GM21390 (cell line): ENCODE measurements around the gene CACHD1.
"Not testable (repeated sequence)": the region's sequence is repeated elsewhere in the genome, so short reads cannot be mapped to it uniquely, and the experiment has no call there.

Experiments
- ATAC-seq: cut with Tn5 transposase; IDR thresholded peaks from one replicate; pipeline ENCODE4 v1.9.1; 2021; ENCODE audit not compliant: unreplicated experiment

Gene CACHD1

DNA sequence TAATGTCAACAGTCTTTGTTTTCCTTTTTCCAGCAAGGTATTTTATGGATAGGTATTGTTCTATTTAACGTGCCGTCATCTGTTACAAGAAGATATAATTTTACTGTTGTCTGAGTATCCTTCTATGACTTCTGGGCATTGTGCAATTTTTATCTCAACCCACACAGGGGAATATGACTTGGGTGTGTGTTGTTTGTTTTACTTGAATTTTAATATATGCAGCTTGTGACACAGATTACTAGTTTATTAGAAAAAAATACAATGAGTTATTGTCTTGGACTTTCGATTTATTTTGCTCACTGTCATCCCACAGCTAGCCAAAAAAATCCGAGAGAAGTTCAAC lies 111.9 kb downstream of the CACHD1 start:
- ATAC-seq, result no peak

GRCh38 chr1:64584479-64584878 lies 114.5 kb downstream of the CACHD1 start:
- no peak for ATAC-seq

DNA sequence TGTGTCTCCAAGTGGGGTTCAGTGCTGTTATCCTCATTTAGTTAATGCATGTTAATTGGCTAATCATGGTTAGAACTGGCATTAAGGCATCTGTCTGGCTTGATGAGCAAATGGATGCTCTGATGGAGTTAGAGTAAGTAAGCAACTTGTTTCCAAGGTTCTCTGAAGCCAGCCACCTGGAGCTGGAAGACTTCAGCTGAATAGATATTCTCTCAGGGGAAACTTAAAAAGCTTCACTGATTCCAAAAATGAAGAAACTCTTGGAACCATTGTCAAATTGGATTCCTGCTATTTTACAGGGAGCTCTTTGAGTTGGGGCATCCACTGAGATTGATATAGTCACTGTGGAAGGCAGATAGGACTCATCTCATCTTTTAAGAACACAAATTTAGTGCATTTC lies 118.9 kb downstream of the CACHD1 start:
- ATAC-seq, result no peak

- ATAC-seq, result no peak
These were observed 120.4 kb downstream of the CACHD1 start for GRCh38 chr1:64590316-64590715.

- no peak for ATAC-seq
These were observed 124.5 kb downstream of the CACHD1 start for GRCh38 chr1:64594446-64594845.

- no peak for ATAC-seq
These were observed 126.1 kb downstream of the CACHD1 start for GRCh38 chr1:64595871-64596515.

DNA sequence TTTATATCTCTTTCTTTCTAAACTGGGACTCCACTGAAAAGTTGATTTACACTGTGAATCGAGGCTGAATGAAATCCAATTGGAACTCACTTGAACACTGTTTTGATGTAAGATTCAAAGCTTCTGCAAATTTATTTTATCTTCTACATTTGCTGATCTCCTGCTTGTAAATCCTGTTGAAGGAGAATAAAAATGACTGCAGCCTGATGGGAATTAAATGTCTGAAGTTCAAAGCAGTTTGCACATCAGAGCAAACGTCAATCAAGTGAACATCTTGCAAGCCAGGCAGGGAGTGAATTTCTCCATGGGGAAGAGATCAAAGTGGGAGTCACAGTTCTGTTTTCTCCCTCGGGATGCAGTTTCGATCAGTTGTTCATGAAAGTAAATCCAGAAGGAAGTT lies 127.2 kb downstream of the CACHD1 start:
- ATAC-seq, result no peak

DNA sequence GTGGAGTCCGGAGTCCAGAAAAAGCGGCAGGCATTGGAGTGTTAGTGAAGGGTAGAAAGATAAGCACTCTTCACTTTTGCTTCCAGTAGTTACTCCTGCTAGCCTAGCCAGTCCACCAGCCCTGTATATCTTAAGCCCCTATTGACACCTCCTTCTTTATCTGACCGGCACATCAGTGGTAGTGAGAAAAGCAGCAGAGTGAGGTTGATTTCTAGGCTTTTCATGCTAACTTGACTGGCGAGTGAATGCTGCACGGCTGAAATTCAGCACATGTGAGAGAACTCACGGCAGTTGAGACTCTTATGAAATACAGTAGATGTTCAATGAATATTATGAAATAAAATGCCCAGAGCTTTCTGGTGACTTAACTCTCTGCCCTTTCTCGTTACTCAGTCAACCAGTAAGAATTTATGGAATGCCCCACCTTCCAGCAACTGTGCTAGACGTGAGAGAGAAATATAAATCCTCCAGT lies 128.2 kb downstream of the CACHD1 start:
- no peak for ATAC-seq

GRCh38 chr1:64599242-64599641 lies 129.3 kb downstream of the CACHD1 start:
- no peak for ATAC-seq

DNA sequence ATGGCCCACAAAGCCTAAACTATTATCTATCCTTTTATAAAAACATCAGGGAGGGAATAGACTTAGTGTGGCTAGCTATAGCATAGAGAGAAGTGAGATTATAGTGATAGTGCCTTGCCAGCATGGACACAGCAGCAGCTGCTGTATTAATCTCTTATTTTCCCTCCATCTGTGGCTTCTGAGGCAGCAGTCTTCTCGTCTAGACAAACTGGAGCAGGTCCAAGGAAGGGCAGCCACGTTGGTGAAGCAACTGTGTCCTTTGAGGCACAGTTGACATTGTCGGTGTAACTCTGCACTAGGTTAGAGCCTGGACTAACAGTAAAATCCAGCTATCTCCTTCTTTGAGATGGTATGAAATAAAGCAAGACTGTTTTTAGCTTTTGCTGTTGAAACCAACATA lies 131.3 kb downstream of the CACHD1 start:
- no peak for ATAC-seq

- no peak for ATAC-seq
These were observed 138.2 kb downstream of the CACHD1 start for GRCh38 chr1:64608005-64608650.

DNA sequence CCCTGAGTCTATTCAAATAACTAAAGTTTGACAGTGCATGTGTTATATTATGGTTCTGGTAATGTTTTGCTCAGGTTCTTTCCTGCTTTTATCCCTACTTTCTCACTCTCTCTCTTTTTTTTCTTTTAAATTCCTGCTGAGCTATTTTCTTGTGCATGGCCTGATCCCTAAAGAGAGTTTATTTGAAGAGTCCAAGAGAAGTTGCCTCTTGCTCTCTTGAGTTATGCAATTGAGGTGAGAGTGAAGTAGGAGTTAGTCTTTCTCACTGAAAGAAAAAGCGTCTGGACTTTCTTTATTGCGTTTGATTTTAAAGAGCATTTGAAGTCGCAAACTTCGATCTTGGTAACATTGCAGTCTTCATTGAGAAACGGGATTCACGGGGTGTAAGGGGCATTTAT lies 138.7 kb downstream of the CACHD1 start:
- no peak for ATAC-seq

GRCh38 chr1:64610950-64611349 lies 141.0 kb downstream of the CACHD1 start:
- ATAC-seq, result not testable (repeated sequence)

DNA sequence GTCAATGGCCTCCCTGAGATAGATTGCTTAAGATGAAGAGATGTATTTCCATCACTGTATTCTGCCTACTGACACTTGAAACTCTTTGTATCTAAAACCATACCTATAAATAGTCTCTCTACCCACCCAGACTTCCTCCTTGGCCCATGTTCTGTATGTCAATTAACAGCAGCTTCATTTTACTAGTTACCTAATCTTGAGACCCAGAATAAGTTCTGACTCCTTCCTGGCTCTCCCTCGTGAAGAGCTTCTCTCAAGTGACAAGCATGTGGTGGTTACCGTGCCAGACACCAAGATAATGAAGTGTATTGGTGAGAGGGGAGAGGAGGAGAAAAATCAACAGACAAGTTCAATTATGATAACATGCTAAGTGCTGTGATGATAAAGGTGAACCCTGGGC lies 146.1 kb downstream of the CACHD1 start:
- no peak for ATAC-seq

GRCh38 chr1:64623750-64624191 lies 153.8 kb downstream of the CACHD1 start:
- no peak for ATAC-seq

GRCh38 chr1:64624218-64624713 lies 154.3 kb downstream of the CACHD1 start:
- no peak for ATAC-seq

- ATAC-seq, result no peak
These were observed 154.9 kb downstream of the CACHD1 start for GRCh38 chr1:64624808-64625207.

GRCh38 chr1:64630611-64631010 lies 160.7 kb downstream of the CACHD1 start:
- ATAC-seq, result no peak

DNA sequence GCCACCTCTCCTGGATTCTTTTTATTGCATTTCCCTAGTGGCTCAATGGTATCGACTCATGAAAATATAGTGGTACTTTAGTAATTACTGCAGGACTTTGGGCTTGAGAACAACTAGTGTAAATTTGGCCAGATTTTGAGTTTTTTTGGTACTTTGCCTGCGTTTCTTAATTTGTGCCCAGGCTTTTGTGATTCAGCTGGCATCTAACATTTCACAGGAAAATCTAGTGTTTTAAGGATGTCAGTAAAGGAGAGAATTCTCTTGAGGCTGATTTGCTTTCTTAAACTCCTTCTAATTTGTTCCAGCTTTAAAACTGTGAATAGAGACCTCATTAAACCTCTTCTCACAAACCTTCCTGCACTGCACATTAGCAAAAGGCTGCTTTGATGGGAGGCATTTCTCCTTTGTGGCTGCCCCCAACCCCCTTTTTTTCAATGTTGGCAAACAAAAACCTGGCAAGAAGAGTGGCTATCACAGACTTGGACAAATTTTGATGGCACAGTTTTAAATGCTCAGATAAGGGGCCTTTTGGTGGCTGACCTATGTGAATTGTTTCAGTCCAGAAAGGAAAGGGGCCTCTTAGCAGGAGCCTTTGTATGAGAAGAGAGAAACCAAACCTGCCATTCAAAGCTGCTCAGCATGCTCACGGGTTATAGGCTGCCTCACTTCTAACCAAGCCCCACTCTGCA lies 161.6 kb downstream of the CACHD1 start:
- ATAC-seq, result no peak

- no peak for ATAC-seq
These were observed 163.0 kb downstream of the CACHD1 start for GRCh38 chr1:64632936-64633335.

DNA sequence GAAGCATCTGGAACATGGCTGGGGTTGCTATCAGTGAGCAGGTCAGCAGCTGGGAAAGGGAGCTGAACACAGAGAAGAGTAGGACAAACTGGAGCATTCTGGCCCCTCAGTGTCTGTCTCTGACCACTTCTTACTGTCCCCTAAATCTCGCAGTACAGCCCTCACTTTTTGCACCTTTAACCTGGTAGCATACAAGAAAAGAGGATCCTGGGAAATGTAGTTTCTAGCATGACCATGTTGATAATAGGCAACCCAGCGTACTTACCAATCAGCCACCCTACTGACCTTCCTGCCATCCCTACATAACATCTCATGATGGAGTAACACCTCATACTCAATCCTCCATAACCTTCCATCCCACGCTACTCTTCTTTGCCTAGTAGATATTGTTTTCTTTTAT lies 175.8 kb downstream of the CACHD1 start:
- ATAC-seq, result no peak

GRCh38 chr1:64650411-64650810 lies 180.5 kb downstream of the CACHD1 start:
- ATAC-seq, result no peak
